OCI-LY7 (cell line): Measurements from ENCODE around the gene DPEP2.
"Not testable (repeated sequence)": the region's sequence is repeated elsewhere in the genome, so short reads cannot be mapped to it uniquely, and the experiment has no call there.

Experiments used
- EZH2phosphoT487 ChIP-seq: fragments of 200-600 bp; sonication (generic); IDR thresholded peaks from 2 replicates; pipeline ENCODE4 v1.6.1; 2018; ENCODE audit warnings: low read depth, borderline replicate concordance, mild to moderate bottlenecking, mixed run types, antibody characterized with exemption, low read length, moderate library complexity, mixed read lengths
- TF ChIP-seq, protein P1 (sequence below): fragments of 200-600 bp; sonication (generic); conservative IDR thresholded peaks from 2 replicates; pipeline ENCODE4 v1.5.1; 2014; ENCODE audit warnings: mild to moderate bottlenecking, antibody characterized with exemption, low read length, moderate library complexity, mixed read lengths

DNA sequence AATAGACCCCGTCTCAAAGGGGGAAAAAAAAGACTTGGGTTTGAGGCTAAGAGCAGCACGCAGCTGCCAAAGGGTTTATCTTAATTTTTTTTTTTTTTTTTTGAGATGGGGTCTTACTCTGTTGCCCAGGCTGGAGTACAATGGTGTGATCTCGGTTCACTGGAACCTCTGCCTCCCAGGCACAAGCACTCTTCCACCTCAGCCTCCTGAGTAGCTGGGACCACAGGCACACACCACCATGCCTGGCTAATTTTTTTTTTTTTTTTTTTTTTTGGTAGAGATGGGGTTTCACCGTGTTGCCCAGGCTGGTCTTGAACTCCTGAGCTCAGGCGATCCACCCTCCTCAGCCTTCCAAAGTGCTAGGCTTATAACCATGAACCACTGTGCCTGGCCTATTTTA, 61.6 kb downstream of the DPEP2 start:
- TF ChIP-seq, protein P1, sequence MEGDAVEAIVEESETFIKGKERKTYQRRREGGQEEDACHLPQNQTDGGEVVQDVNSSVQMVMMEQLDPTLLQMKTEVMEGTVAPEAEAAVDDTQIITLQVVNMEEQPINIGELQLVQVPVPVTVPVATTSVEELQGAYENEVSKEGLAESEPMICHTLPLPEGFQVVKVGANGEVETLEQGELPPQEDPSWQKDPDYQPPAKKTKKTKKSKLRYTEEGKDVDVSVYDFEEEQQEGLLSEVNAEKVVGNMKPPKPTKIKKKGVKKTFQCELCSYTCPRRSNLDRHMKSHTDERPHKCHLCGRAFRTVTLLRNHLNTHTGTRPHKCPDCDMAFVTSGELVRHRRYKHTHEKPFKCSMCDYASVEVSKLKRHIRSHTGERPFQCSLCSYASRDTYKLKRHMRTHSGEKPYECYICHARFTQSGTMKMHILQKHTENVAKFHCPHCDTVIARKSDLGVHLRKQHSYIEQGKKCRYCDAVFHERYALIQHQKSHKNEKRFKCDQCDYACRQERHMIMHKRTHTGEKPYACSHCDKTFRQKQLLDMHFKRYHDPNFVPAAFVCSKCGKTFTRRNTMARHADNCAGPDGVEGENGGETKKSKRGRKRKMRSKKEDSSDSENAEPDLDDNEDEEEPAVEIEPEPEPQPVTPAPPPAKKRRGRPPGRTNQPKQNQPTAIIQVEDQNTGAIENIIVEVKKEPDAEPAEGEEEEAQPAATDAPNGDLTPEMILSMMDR, result not testable (repeated sequence)
- TF ChIP-seq EZH2phosphoT487, result not testable (repeated sequence)
